HG03460 (cell line): ENCODE data around the gene CHEK2.
A peak's percentile ranks its signal among the peaks of the same experiment; 100 is the strongest.
"Not testable (repeated sequence)": the region's sequence is repeated elsewhere in the genome, so short reads cannot be mapped to it uniquely, and the experiment has no call there.

Experiments
- ATAC-seq: cut with Tn5 transposase; IDR thresholded peaks from one replicate; pipeline ENCODE4 v1.9.1; 2021; ENCODE audit not compliant: unreplicated experiment

Gene CHEK2

GRCh38 chr22:28741785-28742561, at the start of gene CHEK2, which contains the start of gene HSCB:
TSS of gene CHEK2 (minus strand) at chr22:28741820. CDS start at chr22:28734721, 7,099 bp downstream.
TSS of gene HSCB (plus strand) at chr22:28742039. CDS start at chr22:28742096, 57 bp downstream.
- peak; percentile 88 for ATAC-seq

- no peak for ATAC-seq
Measured at GRCh38 chr22:28791124-28791523, 49.5 kb upstream of the CHEK2 start.

GRCh38 chr22:28788601-28789000, 47.0 kb upstream of the CHEK2 start:
- no peak for ATAC-seq

GRCh38 chr22:28783786-28784671, 42.4 kb upstream of the CHEK2 start:
- no peak for ATAC-seq

GRCh38 chr22:28780296-28780695, 38.7 kb upstream of the CHEK2 start:
- ATAC-seq, result no peak

GRCh38 chr22:28779833-28780232, 38.2 kb upstream of the CHEK2 start:
- no peak for ATAC-seq

- ATAC-seq, result no peak
Measured at GRCh38 chr22:28774378-28774777, 32.8 kb upstream of the CHEK2 start.

GRCh38 chr22:28773461-28773867, 31.8 kb upstream of the CHEK2 start:
- ATAC-seq, result peak; percentile 18

GRCh38 chr22:28772633-28773460, 31.2 kb upstream of the CHEK2 start, which contains the start of gene CCDC117:
TSS of gene CCDC117 (plus strand) at chr22:28772695. CDS start at chr22:28772850, 155 bp downstream.
- ATAC-seq, result peak; percentile 83

GRCh38 chr22:28771195-28771791, 29.7 kb upstream of the CHEK2 start:
- ATAC-seq, result no peak

GRCh38 chr22:28769394-28770085, 27.9 kb upstream of the CHEK2 start:
- no peak for ATAC-seq

GRCh38 chr22:28768701-28769393, 27.2 kb upstream of the CHEK2 start:
- no peak for ATAC-seq

- ATAC-seq, result no peak
Measured at GRCh38 chr22:28766628-28767027, 25.0 kb upstream of the CHEK2 start.

GRCh38 chr22:28762000-28762399, 20.4 kb upstream of the CHEK2 start:
- ATAC-seq, result not testable (repeated sequence)

- ATAC-seq, result no peak
Measured at GRCh38 chr22:28761449-28761755, 19.8 kb upstream of the CHEK2 start.

- ATAC-seq, result no peak
Measured at GRCh38 chr22:28759861-28760560, 18.4 kb upstream of the CHEK2 start.

GRCh38 chr22:28754512-28754911, 12.9 kb upstream of the CHEK2 start:
- not testable (repeated sequence) for ATAC-seq

- ATAC-seq, result no peak
Measured at GRCh38 chr22:28750471-28750881, 8.9 kb upstream of the CHEK2 start.

GRCh38 chr22:28743852-28744251, 2.2 kb upstream of the CHEK2 start:
- ATAC-seq, result no peak
